HEK293 (cell line): ENCODE data around the gene AJM1.

Source experiments
- CTCF ChIA-PET: fragments of 350-600 bp; formaldehyde crosslinking; extraction: SDS; loops from one replicate; lab custom pipeline; 2021; ENCODE audit warnings: antibody characterized with exemption; lab: Yijun Ruan, JAX
- POLR2A ChIA-PET: fragments of 300-600 bp; formaldehyde crosslinking; extraction: SDS; loops from one replicate; lab custom pipeline; 2020; ENCODE audit warnings: antibody characterized with exemption, inconsistent platforms; lab: Yijun Ruan, JAX
- H3K27ac ChIP-seq: fragments of 200-500 bp; sonication (Bioruptor generic); 2 replicates; pipeline ENCODE4 v1.5.1; 2014; ENCODE audit warnings: low read depth, low read length, control low read depth, inconsistent platforms; ENCODE audit errors: extremely low read depth
- H3K36me3 ChIP-seq, 2 experiments: fragments of 200-500 bp in 1 of 2; sonication (Bioruptor generic) in 1 of 2; 1 replicate in 1 of 2; 2 replicates in 1 of 2; pipeline ENCODE4 v1.5.1; 2014 to 2017; ENCODE audit warnings: inconsistent platforms in 2 of 2, low read length in 2 of 2; ENCODE audit not compliant: control insufficient read depth in 2 of 2, insufficient read depth in 1 of 2
- H3K4me1 ChIP-seq: fragments of 200-500 bp; sonication (Bioruptor generic); 2 replicates; pipeline ENCODE4 v1.5.1; 2014; ENCODE audit warnings: mild to moderate bottlenecking, low read length, inconsistent platforms; ENCODE audit not compliant: control insufficient read depth, insufficient read depth
- H3K4me3 ChIP-seq: 2 replicates; pipeline ENCODE4 v1.5.1; 2011; ENCODE audit warnings: low read depth, mild to moderate bottlenecking, control low read depth, low read length, moderate library complexity
- H3K9me3 ChIP-seq: fragments of 200-500 bp; sonication (Bioruptor generic); 2 replicates; pipeline ENCODE4 v1.5.1; 2014; ENCODE audit warnings: low read depth, low read length, inconsistent platforms; ENCODE audit not compliant: control insufficient read depth, insufficient read depth
- GLI4 ChIP-seq: fragments of 450-650 bp; formaldehyde crosslinking; IDR thresholded peaks from 2 replicates; pipeline ENCODE4 v1.5.1; 2016; ENCODE audit warnings: missing biosample characterization, missing genetic modification characterization
- GLIS2 ChIP-seq: fragments of 450-650 bp; formaldehyde crosslinking; IDR thresholded peaks from 2 replicates; pipeline ENCODE4 v1.5.1; 2016; ENCODE audit warnings: missing biosample characterization, missing genetic modification characterization
- KLF16 ChIP-seq: fragments of 450-650 bp; formaldehyde crosslinking; IDR thresholded peaks from 2 replicates; pipeline ENCODE4 v1.5.1; 2017; ENCODE audit warnings: missing biosample characterization, missing genetic modification characterization
- KLF9 ChIP-seq: fragments of 450-650 bp; formaldehyde crosslinking; IDR thresholded peaks from 2 replicates; pipeline ENCODE4 v1.5.1; 2016; ENCODE audit warnings: missing biosample characterization, missing genetic modification characterization, low read depth
- ZBTB26 ChIP-seq: fragments of 450-650 bp; formaldehyde crosslinking; optimal IDR thresholded peaks from 2 replicates; pipeline ENCODE3; 2016; ENCODE audit warnings: missing biosample characterization, mild to moderate bottlenecking, missing genetic modification characterization
- ZBTB48 ChIP-seq: fragments of 450-650 bp; formaldehyde crosslinking; IDR thresholded peaks from 2 replicates; pipeline ENCODE4 v1.5.1; 2016; ENCODE audit warnings: missing biosample characterization, missing genetic modification characterization
- ZNF10 ChIP-seq: fragments of 450-650 bp; formaldehyde crosslinking; IDR thresholded peaks from 2 replicates; pipeline ENCODE4 v1.5.1; 2017; ENCODE audit warnings: missing biosample characterization, missing genetic modification characterization
- ZNF148 ChIP-seq: fragments of 450-650 bp; formaldehyde crosslinking; IDR thresholded peaks from 2 replicates; pipeline ENCODE4 v1.5.0; 2017; ENCODE audit warnings: missing biosample characterization, missing genetic modification characterization, borderline replicate concordance
- ZNF292 ChIP-seq: fragments of 450-650 bp; formaldehyde crosslinking; IDR thresholded peaks from 2 replicates; pipeline ENCODE4 v1.5.1; 2016; ENCODE audit warnings: low read depth, missing biosample characterization, missing genetic modification characterization, borderline replicate concordance
- ZNF302 ChIP-seq: fragments of 450-650 bp; formaldehyde crosslinking; IDR thresholded peaks from 2 replicates; pipeline ENCODE4 v1.5.1; 2016; ENCODE audit warnings: missing biosample characterization, missing genetic modification characterization, low read depth
- ZNF350 ChIP-seq: fragments of 450-650 bp; formaldehyde crosslinking; IDR thresholded peaks from 2 replicates; pipeline ENCODE4 v1.5.0; 2017; ENCODE audit warnings: missing biosample characterization, mild to moderate bottlenecking, missing genetic modification characterization
- ZNF354C ChIP-seq: fragments of 450-650 bp; formaldehyde crosslinking; IDR thresholded peaks from 2 replicates; pipeline ENCODE4 v1.5.1; 2016; ENCODE audit warnings: missing biosample characterization, missing genetic modification characterization, low read depth, borderline replicate concordance
- ZNF416 ChIP-seq: fragments of 450-650 bp; formaldehyde crosslinking; IDR thresholded peaks from 2 replicates; pipeline ENCODE4 v1.5.1; 2016; ENCODE audit warnings: missing biosample characterization, missing genetic modification characterization
- ZNF629 ChIP-seq: fragments of 450-650 bp; formaldehyde crosslinking; IDR thresholded peaks from 2 replicates; pipeline ENCODE4 v1.5.1; 2017; ENCODE audit warnings: missing biosample characterization, missing genetic modification characterization
- ZNF664 ChIP-seq: fragments of 450-650 bp; formaldehyde crosslinking; IDR thresholded peaks from 2 replicates; pipeline ENCODE4 v1.5.1; 2016; ENCODE audit warnings: missing biosample characterization, missing genetic modification characterization
- ZSCAN4 ChIP-seq: fragments of 450-650 bp; formaldehyde crosslinking; IDR thresholded peaks from 2 replicates; pipeline ENCODE4 v1.5.1; 2017; ENCODE audit warnings: missing biosample characterization, missing genetic modification characterization
- TF ChIP-seq, protein P1 (sequence below): fragments of 450-650 bp; formaldehyde crosslinking; IDR thresholded peaks from 2 replicates; pipeline ENCODE4 v1.5.1; 2016; ENCODE audit warnings: missing biosample characterization, missing genetic modification characterization
- TF ChIP-seq, protein P2 (sequence below): fragments of 450-650 bp; formaldehyde crosslinking; IDR thresholded peaks from 2 replicates; pipeline ENCODE4 v1.5.1; 2016; ENCODE audit warnings: missing biosample characterization, missing genetic modification characterization

The AJM1 gene

DNA sequence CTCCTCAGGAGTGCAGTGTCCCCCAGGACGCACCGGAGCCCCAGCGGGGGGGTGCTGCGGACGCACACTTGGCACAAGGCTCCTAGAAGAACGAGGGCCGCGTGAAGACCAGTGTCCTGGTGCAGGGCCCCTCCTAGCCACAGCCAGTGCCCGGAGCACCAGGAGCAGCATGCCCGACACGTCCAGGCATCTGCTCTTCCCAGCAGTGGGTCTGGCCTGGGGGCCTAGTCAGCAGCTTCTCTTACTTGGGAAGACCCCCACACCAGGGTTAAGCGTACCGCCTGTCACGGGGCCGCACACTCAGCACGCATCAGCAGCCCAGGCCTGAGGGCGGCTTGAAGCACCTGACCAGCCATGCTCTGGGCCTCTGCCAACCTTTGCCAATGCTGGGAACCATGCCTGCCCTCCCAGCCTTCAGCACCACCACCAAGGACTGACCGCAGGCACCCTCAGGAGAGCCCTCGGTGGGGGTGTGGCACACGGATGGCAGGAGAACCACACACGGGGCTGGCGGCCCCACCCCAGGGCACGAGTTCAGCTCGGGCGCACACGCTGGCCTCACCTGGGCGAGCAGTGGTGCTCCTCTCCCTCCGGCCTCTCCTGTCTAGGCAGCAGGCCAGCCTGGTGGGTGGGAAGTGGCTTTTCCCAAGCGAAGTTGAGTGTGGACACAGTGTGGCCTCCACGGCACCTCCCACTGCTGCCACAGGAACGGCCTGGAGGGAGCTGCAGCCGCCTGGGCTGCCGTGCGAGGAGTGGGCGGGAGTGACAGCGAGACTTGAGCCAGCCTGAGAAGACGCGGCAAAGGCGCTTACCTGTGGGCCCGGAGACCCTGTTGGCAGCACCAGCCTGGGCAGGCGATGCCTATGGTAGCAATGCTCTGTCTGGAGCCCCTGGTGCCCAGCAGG is 12.0 kb upstream of the AJM1 start (continued):
- TF ChIP-seq, protein P1, sequence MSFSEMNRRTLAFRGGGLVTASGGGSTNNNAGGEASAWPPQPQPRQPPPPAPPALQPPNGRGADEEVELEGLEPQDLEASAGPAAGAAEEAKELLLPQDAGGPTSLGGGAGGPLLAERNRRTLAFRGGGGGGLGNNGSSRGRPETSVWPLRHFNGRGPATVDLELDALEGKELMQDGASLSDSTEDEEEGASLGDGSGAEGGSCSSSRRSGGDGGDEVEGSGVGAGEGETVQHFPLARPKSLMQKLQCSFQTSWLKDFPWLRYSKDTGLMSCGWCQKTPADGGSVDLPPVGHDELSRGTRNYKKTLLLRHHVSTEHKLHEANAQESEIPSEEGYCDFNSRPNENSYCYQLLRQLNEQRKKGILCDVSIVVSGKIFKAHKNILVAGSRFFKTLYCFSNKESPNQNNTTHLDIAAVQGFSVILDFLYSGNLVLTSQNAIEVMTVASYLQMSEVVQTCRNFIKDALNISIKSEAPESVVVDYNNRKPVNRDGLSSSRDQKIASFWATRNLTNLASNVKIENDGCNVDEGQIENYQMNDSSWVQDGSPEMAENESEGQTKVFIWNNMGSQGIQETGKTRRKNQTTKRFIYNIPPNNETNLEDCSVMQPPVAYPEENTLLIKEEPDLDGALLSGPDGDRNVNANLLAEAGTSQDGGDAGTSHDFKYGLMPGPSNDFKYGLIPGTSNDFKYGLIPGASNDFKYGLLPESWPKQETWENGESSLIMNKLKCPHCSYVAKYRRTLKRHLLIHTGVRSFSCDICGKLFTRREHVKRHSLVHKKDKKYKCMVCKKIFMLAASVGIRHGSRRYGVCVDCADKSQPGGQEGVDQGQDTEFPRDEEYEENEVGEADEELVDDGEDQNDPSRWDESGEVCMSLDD (tag by site-specific recombination) = no peak
- no peak for TF ChIP-seq GLIS2
- TF ChIP-seq ZNF416 (tag by site-specific recombination) = no peak
- TF ChIP-seq ZBTB48 = no peak
- no peak for TF ChIP-seq GLI4
- no peak for TF ChIP-seq ZNF302 (tag by site-specific recombination)
- no peak for TF ChIP-seq ZNF350 (tag by site-specific recombination)
- no peak for TF ChIP-seq KLF16 (tag by site-specific recombination)
- no peak for TF ChIP-seq ZNF148 (tag by site-specific recombination)
- TF ChIP-seq ZNF292 (tag by site-specific recombination) = no peak

GRCh38 chr9:136831002-136831719 is 11.1 kb upstream of the AJM1 start:
- CTCF ChIA-PET = interaction anchor here (1.6 to 1.7 kb wide), 2 partner anchors 9 to 11 kb away, joined by 3 to 11 read pairs; partner anchors contain the start of gene AJM1
- no peak overlapping the region for H3K4me3 ChIP-seq
- H3K36me3 ChIP-seq = peaks cover 0 to 78% of the 10 kb centered on the region in 2 experiments; a peak in 1 of 3 replicates
- no peaks in the 10 kb centered on the region for H3K9me3 ChIP-seq
- H3K4me1 ChIP-seq = no peaks in the 10 kb centered on the region
- no peak overlapping the region for H3K27ac ChIP-seq
- peak; percentile 8 for TF ChIP-seq ZBTB26
- TF ChIP-seq KLF9 = no peak
- POLR2A ChIA-PET = no interaction called here

DNA sequence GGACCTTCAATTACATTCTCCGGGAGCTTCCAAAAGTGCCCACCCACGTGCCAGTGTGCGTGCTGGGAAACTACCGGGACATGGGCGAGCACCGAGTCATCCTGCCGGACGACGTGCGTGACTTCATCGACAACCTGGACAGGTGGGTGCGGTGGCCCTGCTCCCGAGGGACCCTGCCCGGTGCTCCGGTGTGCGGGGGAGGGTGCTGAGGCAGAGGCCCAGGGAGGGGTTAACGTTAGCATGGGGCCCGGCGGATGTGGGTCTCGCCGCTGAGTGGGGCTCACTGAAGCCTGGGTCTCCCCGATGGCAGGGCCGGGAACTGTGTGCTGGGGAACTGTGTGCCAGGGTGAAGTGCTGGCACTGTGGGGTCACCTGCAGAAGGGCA is 10.6 kb upstream of the AJM1 start:
- H3K4me1 ChIP-seq = no peaks in the 10 kb centered on the region
- TF ChIP-seq, protein P2, sequence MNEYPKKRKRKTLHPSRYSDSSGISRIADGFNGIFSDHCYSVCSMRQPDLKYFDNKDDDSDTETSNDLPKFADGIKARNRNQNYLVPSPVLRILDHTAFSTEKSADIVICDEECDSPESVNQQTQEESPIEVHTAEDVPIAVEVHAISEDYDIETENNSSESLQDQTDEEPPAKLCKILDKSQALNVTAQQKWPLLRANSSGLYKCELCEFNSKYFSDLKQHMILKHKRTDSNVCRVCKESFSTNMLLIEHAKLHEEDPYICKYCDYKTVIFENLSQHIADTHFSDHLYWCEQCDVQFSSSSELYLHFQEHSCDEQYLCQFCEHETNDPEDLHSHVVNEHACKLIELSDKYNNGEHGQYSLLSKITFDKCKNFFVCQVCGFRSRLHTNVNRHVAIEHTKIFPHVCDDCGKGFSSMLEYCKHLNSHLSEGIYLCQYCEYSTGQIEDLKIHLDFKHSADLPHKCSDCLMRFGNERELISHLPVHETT (tag by site-specific recombination) = no peak
- TF ChIP-seq ZNF629 (tag by site-specific recombination) = no peak
- no peak for TF ChIP-seq ZNF664 (tag by site-specific recombination)
- TF ChIP-seq ZSCAN4 (tag by site-specific recombination) = no peak
- no peak for TF ChIP-seq ZNF10 (tag by site-specific recombination)
- no peak for TF ChIP-seq ZNF354C (tag by site-specific recombination)
- TF ChIP-seq, all 188 proteins: peak for 0
- Histone ChIP-seq H3K4me3 (no peak overlapping the region), H3K9me3 (no peaks in the 10 kb centered on the region), H3K36me3 (peaks cover 0 to 77% of the 10 kb centered on the region in 2 experiments; a peak in 2 of 3 replicates), H3K27ac (no peak overlapping the region)
- ChIA-PET CTCF (interaction anchor here (1.6 to 1.7 kb wide), 2 partner anchors 9 to 11 kb away, joined by 3 to 11 read pairs; partner anchors contain the start of gene AJM1), POLR2A (no interaction called here)
